HCT116 (cell line): ENCODE data around the gene CNTNAP5. TPM values are rescaled to one million over a fixed set of nuclear protein-coding genes. Genes with fewer than 3 reads are reported as not detected.

Experiments
- ATAC-seq: fragments of 200-7000 bp; cut with Tn5 transposase; 2 replicates; pipeline ENCODE4 v1.9.1; 2020; ENCODE audit warnings: mild to moderate bottlenecking, moderate library complexity
- BruUV-seq: library from RNA; stranded (reverse); fragments of 400-500 nt; replicated peaks from 2 replicates; lab custom pipeline; 2021; lab: Mats Ljungman, UMichigan
- CTCF ChIA-PET: fragments of 300-600 bp; sonication (Branson Sonifier 250); formaldehyde crosslinking; loops from one replicate; lab custom pipeline; 2021; ENCODE audit warnings: antibody characterized with exemption; lab: Charles Lee
- POLR2A ChIA-PET: fragments of 300-600, 350-600 bp; sonication (Branson Sonifier 250); formaldehyde crosslinking; loops from one replicate; lab custom pipeline; 2021; ENCODE audit warnings: antibody characterized with exemption; lab: Charles Lee
- RAD21 ChIA-PET, 2 experiments: fragments of 300-600 bp; sonication (Branson Sonifier 250); formaldehyde crosslinking; loops; one replicate each; lab custom pipeline; 2023; ENCODE audit warnings: low total read pairs in 2 of 2; ENCODE audit not compliant: uncharacterized antibody in 2 of 2, unreplicated experiment in 2 of 2, low non-redundant PET in 1 of 2; lab: Charles Lee
- DNase-seq: peaks from one replicate; pipeline ENCODE4 v3.0.0-alpha.2; 2010; ENCODE audit warnings: low read depth, low spot score
- H2AFZ ChIP-seq: fragments of 200-600 bp; shearing (Covaris generic), sonication (generic); 2 replicates; pipeline ENCODE4 v1.6.1; 2017; ENCODE audit warnings: low read depth, mixed run types, mixed read lengths, antibody characterized with exemption, low read length; ENCODE audit not compliant: poor library complexity, severe bottlenecking
- H3K27ac ChIP-seq: 2 replicates; pipeline ENCODE4 v1.5.1; 2012; ENCODE audit warnings: low read depth, low read length
- H3K27me3 ChIP-seq: fragments of 200-600 bp; sonication (generic); 2 replicates; pipeline ENCODE4 v1.6.1; 2016; ENCODE audit warnings: mixed run types, low read length, mixed read lengths; ENCODE audit not compliant: insufficient read depth
- H3K36me3 ChIP-seq, 2 experiments: fragments of 200-500 bp in 1 of 2; fragments of 200-600 bp in 1 of 2; sonication (Bioruptor generic) in 1 of 2; sonication (generic) in 1 of 2; 2 replicates each; pipeline versions ENCODE4 v1.5.1 to v1.6.1; 2014 to 2016; ENCODE audit warnings: low read length in 2 of 2, inconsistent platforms in 1 of 2, mixed read lengths in 1 of 2, mixed run types in 1 of 2; ENCODE audit not compliant: insufficient read depth in 2 of 2, control insufficient read depth in 1 of 2
- H3K4me1 ChIP-seq, 2 experiments: fragments of 200-600 bp in 1 of 2; sonication (generic) in 1 of 2; 2 replicates each; pipeline versions ENCODE4 v1.5.1 to v1.6.1; 2012 to 2017; ENCODE audit warnings: low read length in 2 of 2, inconsistent platforms in 1 of 2, mild to moderate bottlenecking in 1 of 2, mixed read lengths in 1 of 2, mixed run types in 1 of 2, moderate library complexity in 1 of 2; ENCODE audit not compliant: insufficient read depth in 2 of 2, control insufficient read depth in 1 of 2
- H3K4me2 ChIP-seq: fragments of 200-600 bp; sonication (generic); 2 replicates; pipeline ENCODE4 v1.6.1; 2017; ENCODE audit warnings: mixed run types, low read length, mixed read lengths
- H3K4me3 ChIP-seq, 2 experiments: fragments of 200-600 bp in 1 of 2; sonication (generic) in 1 of 2; replicated peaks in 1 of 2; 2 replicates each; pipeline ENCODE4 v1.5.1; 2011 to 2016; ENCODE audit warnings: low read length in 2 of 2, control low read depth in 1 of 2, low read depth in 1 of 2, mild to moderate bottlenecking in 1 of 2, mixed read lengths in 1 of 2, mixed run types in 1 of 2
- H3K79me2 ChIP-seq: fragments of 200-600 bp; sonication (generic); 2 replicates; pipeline ENCODE4 v1.6.1; 2017; ENCODE audit warnings: mild to moderate bottlenecking, mixed run types, low read length, moderate library complexity, mixed read lengths; ENCODE audit not compliant: insufficient read depth
- H3K9ac ChIP-seq: fragments of 200-600 bp; sonication (generic); 2 replicates; pipeline ENCODE4 v1.6.1; 2016; ENCODE audit warnings: low read length, mixed read lengths
- H3K9me2 ChIP-seq: fragments of 200-600 bp; sonication (generic), shearing (Covaris generic); 2 replicates; pipeline ENCODE4 v1.6.1; 2017; ENCODE audit warnings: mixed run types, mild to moderate bottlenecking, moderate library complexity; ENCODE audit not compliant: insufficient read depth
- H3K9me3 ChIP-seq, 2 experiments: fragments of 200-500 bp in 1 of 2; fragments of 200-600 bp in 1 of 2; sonication (Bioruptor generic) in 1 of 2; sonication (generic) in 1 of 2; 2 replicates each; pipeline ENCODE4 v1.6.1; 2014 to 2017; ENCODE audit warnings: low read length in 2 of 2, mixed read lengths in 2 of 2, inconsistent platforms in 1 of 2, low read depth in 1 of 2, mild to moderate bottlenecking in 1 of 2, mixed run types in 1 of 2, moderate library complexity in 1 of 2; ENCODE audit not compliant: control insufficient read depth in 1 of 2, insufficient read depth in 1 of 2
- H4K20me1 ChIP-seq: fragments of 200-600 bp; sonication (generic), shearing (Covaris generic); 2 replicates; pipeline ENCODE4 v1.6.1; 2017; ENCODE audit warnings: mixed run types, mild to moderate bottlenecking, moderate library complexity; ENCODE audit not compliant: insufficient read depth
- CEBPB ChIP-seq: IDR thresholded peaks from 2 replicates; pipeline ENCODE4 v1.6.1; 2012; ENCODE audit warnings: low read depth
- EZH2 ChIP-seq: fragments of 200-600 bp; sonication (generic); IDR thresholded peaks from 2 replicates; pipeline ENCODE4 v1.6.1; 2017; ENCODE audit warnings: antibody characterized with exemption, mixed run types
- JUND ChIP-seq: IDR thresholded peaks from 2 replicates; pipeline ENCODE4 v1.6.1; 2012
- MAX ChIP-seq: IDR thresholded peaks from 2 replicates; pipeline ENCODE4 v1.6.1; 2012
- REST ChIP-seq: IDR thresholded peaks from 2 replicates; pipeline ENCODE4 v1.6.1; 2012; ENCODE audit warnings: low read depth
- SIN3A ChIP-seq: IDR thresholded peaks from 2 replicates; pipeline ENCODE4 v1.6.1; 2012; ENCODE audit warnings: low read depth
- SP1 ChIP-seq: IDR thresholded peaks from 2 replicates; pipeline ENCODE4 v1.6.1; 2012; ENCODE audit warnings: low read depth
- YY1 ChIP-seq: IDR thresholded peaks from 2 replicates; pipeline ENCODE4 v1.6.1; 2011; ENCODE audit warnings: low read length, low read depth, moderate library complexity, mild to moderate bottlenecking; ENCODE audit not compliant: insufficient replicate concordance; ENCODE audit errors: extremely low read depth
- ZBTB33 ChIP-seq: IDR thresholded peaks from 2 replicates; pipeline ENCODE4 v1.6.1; 2011; ENCODE audit warnings: mild to moderate bottlenecking, low read length, moderate library complexity; ENCODE audit not compliant: insufficient replicate concordance; ENCODE audit errors: extremely low read depth
- ZNF274 ChIP-seq: fragments of 200-500 bp; sonication (Bioruptor generic); IDR thresholded peaks from 2 replicates; pipeline ENCODE4 v1.6.1; 2014; ENCODE audit warnings: mild to moderate bottlenecking, low read depth, low read length, inconsistent platforms
- intact Hi-C: fragments of 100-400 bp; cut with micrococcal nuclease; formaldehyde crosslinking; loops from 2 replicates; pipeline ENCODE4 v1.10.0; 2022
- total RNA-seq: library from RNA; stranded (reverse); gene quantifications from one replicate; pipeline ENCODE4 v1.2.1, GENCODE V29; 2021; ENCODE audit not compliant: unreplicated experiment

CNTNAP5 gene
- total RNA-seq, 1 experiment from 2014 or later, result not detected

- no peak for TF ChIP-seq ZBTB33
These were observed 87.9 kb downstream of the CNTNAP5 start (continued) for GRCh38 chr2:124112966-124113365.

- Histone ChIP-seq H3K9me3 (peaks cover 5 to 17% of the 10 kb centered on the region in 2 experiments; a peak in 2 of 4 replicates), H3K9me2 (no peaks in the 10 kb centered on the region), H3K4me1 (no peaks in the 10 kb centered on the region), H3K27ac (no peak overlapping the region), H3K36me3 (no peaks in the 10 kb centered on the region), H3K4me3 (no peak overlapping the region), H3K9ac (no peak overlapping the region), H3K79me2 (no peaks in the 10 kb centered on the region), H2AFZ (no peak overlapping the region), H4K20me1 (no peaks in the 10 kb centered on the region), H3K4me2 (no peak overlapping the region), H3K27me3 (no peaks in the 10 kb centered on the region)
- ChIA-PET CTCF (no interaction called here), RAD21 (no interaction called here), POLR2A (no interaction called here)
- ATAC-seq, result no peak
- BruUV-seq, result no TSS peak
- no peak for DNase-seq
- TF ChIP-seq EZH2, result no peak
- no peak for TF ChIP-seq SIN3A
- TF ChIP-seq CEBPB, result no peak
- TF ChIP-seq SP1, result no peak
- no peak for TF ChIP-seq JUND
- TF ChIP-seq REST, result no peak
- no peak for TF ChIP-seq MAX
- TF ChIP-seq ZNF274, result no peak
- TF ChIP-seq YY1, result no peak
- intact Hi-C loops, result no loop called here
These were observed 95.2 kb downstream of the CNTNAP5 start for GRCh38 chr2:124120246-124120645.
